MM.1S (cell line): Measurements from ENCODE around the gene CHST11.

Source experiments
- DNase-seq: peaks from one replicate; pipeline ENCODE4 v3.0.0-alpha.2; 2015
- H2AFZ ChIP-seq: fragments of 300-600 bp; sonication (generic); 2 replicates; pipeline ENCODE4 v1.6.0; 2016; ENCODE audit warnings: antibody characterized with exemption, low read length
- H3F3A ChIP-seq: fragments of 300-600 bp; sonication (generic); 2 replicates; pipeline ENCODE4 v1.6.1; 2016; ENCODE audit warnings: mild to moderate bottlenecking, antibody characterized with exemption, low read length, moderate library complexity, mixed read lengths; ENCODE audit not compliant: insufficient read depth
- H3K27ac ChIP-seq: fragments of 300-600 bp; sonication (generic); 2 replicates; pipeline ENCODE4 v1.5.1; 2016; ENCODE audit warnings: mild to moderate bottlenecking, low read length
- H3K27me3 ChIP-seq: fragments of 300-600 bp; sonication (generic); replicated peaks from 2 replicates; pipeline ENCODE4 v1.6.0; 2016; ENCODE audit warnings: low read length; ENCODE audit not compliant: insufficient read depth
- H3K36me3 ChIP-seq: fragments of 300-600 bp; sonication (generic); replicated peaks from 2 replicates; pipeline ENCODE4 v1.6.1; 2016; ENCODE audit warnings: mild to moderate bottlenecking, low read length, mixed read lengths; ENCODE audit not compliant: insufficient read depth
- H3K4me1 ChIP-seq: fragments of 300-600 bp; sonication (generic); 2 replicates; pipeline ENCODE4 v1.6.1; 2016; ENCODE audit warnings: low read length, mixed read lengths
- H3K4me2 ChIP-seq: fragments of 300-600 bp; sonication (generic); 2 replicates; pipeline ENCODE4 v1.6.0; 2016; ENCODE audit warnings: low read depth, low read length
- H3K4me3 ChIP-seq: fragments of 300-600 bp; sonication (generic); 2 replicates; pipeline ENCODE4 v1.5.1; 2016; ENCODE audit warnings: low read length, mixed read lengths
- H3K79me2 ChIP-seq: fragments of 300-600 bp; sonication (generic); 2 replicates; pipeline ENCODE4 v1.6.1; 2016; ENCODE audit warnings: mixed run types, low read length, mixed read lengths
- H3K9ac ChIP-seq: fragments of 300-600 bp; sonication (generic); 2 replicates; pipeline ENCODE4 v1.6.1; 2016; ENCODE audit warnings: low read length, mixed read lengths
- H3K9me2 ChIP-seq: fragments of 300-600 bp; sonication (generic); replicated peaks from 2 replicates; pipeline ENCODE4 v1.6.1; 2016; ENCODE audit warnings: mild to moderate bottlenecking, low read length, mixed read lengths; ENCODE audit not compliant: insufficient read depth
- H3K9me3 ChIP-seq: fragments of 300-600 bp; sonication (generic); replicated peaks from 2 replicates; pipeline ENCODE4 v1.6.1; 2016; ENCODE audit warnings: mild to moderate bottlenecking, low read length, mixed read lengths; ENCODE audit not compliant: insufficient read depth
- H4K20me1 ChIP-seq: fragments of 300-600 bp; sonication (generic); 2 replicates; pipeline ENCODE4 v1.6.1; 2016; ENCODE audit warnings: mild to moderate bottlenecking, low read length, moderate library complexity, mixed read lengths; ENCODE audit not compliant: insufficient read depth
- EZH2 ChIP-seq: fragments of 300-600 bp; sonication (generic); optimal IDR thresholded peaks from 2 replicates; pipeline ENCODE3; 2017; ENCODE audit warnings: low read depth, mild to moderate bottlenecking, antibody characterized with exemption, low read length, mixed read lengths
- EZH2phosphoT487 ChIP-seq: fragments of 300-600 bp; sonication (generic); IDR thresholded peaks from 2 replicates; pipeline ENCODE4 v1.6.1; 2018; ENCODE audit warnings: antibody characterized with exemption, low read length
- TF ChIP-seq, protein P1 (sequence below): fragments of 300-600 bp; sonication (generic); IDR thresholded peaks from 2 replicates; pipeline ENCODE4 v1.5.1; 2016; ENCODE audit warnings: antibody characterized with exemption, low read length, mixed read lengths

CHST11 gene

DNA sequence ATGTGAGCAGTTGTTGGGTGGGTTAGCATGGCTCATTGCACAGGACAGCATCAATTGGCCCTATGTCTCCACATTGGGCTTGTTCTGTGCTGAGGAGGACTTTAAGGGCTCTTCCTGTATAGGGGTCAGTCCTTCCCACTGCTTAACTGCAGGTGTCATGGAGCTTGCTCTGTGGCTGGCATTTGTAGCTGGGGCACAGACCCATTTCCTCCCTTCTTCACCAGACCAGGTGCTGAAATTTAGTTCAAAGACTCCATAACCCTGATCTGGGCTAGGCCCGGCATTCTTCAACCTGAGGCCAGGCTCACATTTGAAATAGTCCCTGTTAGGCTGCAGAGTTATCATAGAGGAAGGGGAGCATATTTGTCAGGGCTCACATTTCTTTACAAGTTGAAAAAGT, 12.8 kb downstream of the CHST11 start:
- Histone ChIP-seq H3K9me2 (no peaks in the 10 kb centered on the region), H4K20me1 (no peaks in the 10 kb centered on the region), H3K27ac (no peak overlapping the region), H3K27me3 (no peaks in the 10 kb centered on the region), H3K4me3 (no peak overlapping the region), H3K4me1 (peaks cover 38% of the 10 kb centered on the region), H2AFZ (no peak overlapping the region), H3F3A (peaks cover 15% of the 10 kb centered on the region; the same call in 1 of the 2 replicates), H3K9ac (no peak overlapping the region), H3K36me3 (no peaks in the 10 kb centered on the region), H3K79me2 (peaks cover 98% of the 10 kb centered on the region), H3K9me3 (no peaks in the 10 kb centered on the region), H3K4me2 (no peak overlapping the region)
- TF ChIP-seq EZH2 = no peak
- TF ChIP-seq EZH2phosphoT487 = no peak
- TF ChIP-seq, protein P1, sequence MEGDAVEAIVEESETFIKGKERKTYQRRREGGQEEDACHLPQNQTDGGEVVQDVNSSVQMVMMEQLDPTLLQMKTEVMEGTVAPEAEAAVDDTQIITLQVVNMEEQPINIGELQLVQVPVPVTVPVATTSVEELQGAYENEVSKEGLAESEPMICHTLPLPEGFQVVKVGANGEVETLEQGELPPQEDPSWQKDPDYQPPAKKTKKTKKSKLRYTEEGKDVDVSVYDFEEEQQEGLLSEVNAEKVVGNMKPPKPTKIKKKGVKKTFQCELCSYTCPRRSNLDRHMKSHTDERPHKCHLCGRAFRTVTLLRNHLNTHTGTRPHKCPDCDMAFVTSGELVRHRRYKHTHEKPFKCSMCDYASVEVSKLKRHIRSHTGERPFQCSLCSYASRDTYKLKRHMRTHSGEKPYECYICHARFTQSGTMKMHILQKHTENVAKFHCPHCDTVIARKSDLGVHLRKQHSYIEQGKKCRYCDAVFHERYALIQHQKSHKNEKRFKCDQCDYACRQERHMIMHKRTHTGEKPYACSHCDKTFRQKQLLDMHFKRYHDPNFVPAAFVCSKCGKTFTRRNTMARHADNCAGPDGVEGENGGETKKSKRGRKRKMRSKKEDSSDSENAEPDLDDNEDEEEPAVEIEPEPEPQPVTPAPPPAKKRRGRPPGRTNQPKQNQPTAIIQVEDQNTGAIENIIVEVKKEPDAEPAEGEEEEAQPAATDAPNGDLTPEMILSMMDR = no peak
- no peak for DNase-seq

DNA sequence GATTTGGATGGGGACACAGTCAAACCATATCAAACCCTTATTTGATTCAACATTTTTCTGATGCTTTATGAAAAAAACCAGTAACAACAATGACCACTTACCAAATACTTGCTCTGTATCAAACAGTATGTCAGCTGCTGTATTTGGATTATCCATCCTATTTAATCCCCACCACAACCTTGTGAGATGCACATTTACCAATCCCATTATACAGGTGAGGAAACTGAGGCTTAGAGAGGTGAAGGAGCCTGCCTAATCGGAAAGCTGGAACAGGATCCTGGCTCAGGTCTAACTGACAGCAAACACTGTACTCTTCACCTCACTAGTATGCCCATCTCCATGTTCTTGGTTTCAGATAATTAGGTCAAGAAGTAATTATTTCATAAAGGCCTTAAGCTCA, 13.8 kb downstream of the CHST11 start:
- Histone ChIP-seq H3K79me2 (peaks cover 97% of the 10 kb centered on the region), H3K9ac (no peak overlapping the region), H3K36me3 (no peaks in the 10 kb centered on the region), H3F3A (peaks cover 15% of the 10 kb centered on the region; the same call in 1 of the 2 replicates), H3K4me2 (no peak overlapping the region), H3K4me1 (peaks cover 38% of the 10 kb centered on the region), H3K27me3 (no peaks in the 10 kb centered on the region), H2AFZ (no peak overlapping the region), H3K27ac (no peak overlapping the region), H4K20me1 (no peaks in the 10 kb centered on the region), H3K4me3 (no peak overlapping the region), H3K9me2 (no peaks in the 10 kb centered on the region), H3K9me3 (no peaks in the 10 kb centered on the region)
- DNase-seq = no peak
- TF ChIP-seq EZH2phosphoT487 = no peak
- TF ChIP-seq, protein P1 = no peak
- no peak for TF ChIP-seq EZH2

DNA sequence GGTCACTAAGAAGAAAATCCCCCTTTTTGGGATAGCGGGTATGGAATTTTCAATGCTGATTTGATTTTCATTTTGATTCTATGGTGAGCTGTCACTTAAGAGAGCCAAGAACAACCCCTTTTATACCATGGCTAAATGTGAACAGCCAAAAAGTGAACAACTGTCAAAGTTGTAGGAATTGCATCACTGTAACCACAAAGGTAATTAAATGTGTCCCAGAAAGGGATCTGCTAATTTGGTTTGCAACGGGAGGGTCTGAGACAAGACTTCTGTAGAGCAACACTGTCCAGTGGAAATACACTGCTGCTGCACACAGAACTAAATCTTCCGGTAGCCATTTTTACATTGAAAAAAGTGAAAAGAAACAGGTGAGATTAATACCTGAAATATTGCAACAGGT, 14.6 kb downstream of the CHST11 start:
- Histone ChIP-seq H3K79me2 (peaks cover 91% of the 10 kb centered on the region), H3K9me3 (no peaks in the 10 kb centered on the region), H3F3A (peaks cover 14% of the 10 kb centered on the region; the same call in 1 of the 2 replicates), H3K4me1 (peaks cover 35% of the 10 kb centered on the region), H3K27me3 (no peaks in the 10 kb centered on the region), H3K27ac (no peak overlapping the region), H3K36me3 (no peaks in the 10 kb centered on the region), H3K4me3 (no peak overlapping the region), H3K9ac (no peak overlapping the region), H2AFZ (no peak overlapping the region), H3K9me2 (no peaks in the 10 kb centered on the region), H4K20me1 (no peaks in the 10 kb centered on the region), H3K4me2 (no peak overlapping the region)
- no peak for DNase-seq
- TF ChIP-seq, protein P1 = no peak

DNA sequence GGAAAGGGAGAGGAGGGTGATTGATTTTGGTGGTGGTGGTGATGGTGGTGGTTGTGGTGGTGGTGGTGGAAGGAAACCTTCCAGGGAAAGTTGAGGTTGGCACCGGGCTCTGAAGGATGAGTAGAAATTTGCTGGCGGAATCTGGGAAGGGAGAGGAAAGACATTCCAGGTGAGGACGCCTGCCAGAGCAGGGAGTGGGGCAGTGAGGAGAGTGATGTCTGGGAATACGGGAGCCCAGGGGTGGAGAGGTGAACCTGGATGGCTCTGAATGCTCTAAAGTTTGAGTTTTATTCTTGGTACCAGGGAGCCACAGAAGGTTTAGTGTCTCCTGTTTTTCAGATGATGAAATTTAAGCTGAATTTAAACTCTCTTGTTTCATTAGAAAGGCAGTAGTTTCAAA, 16.0 kb downstream of the CHST11 start:
- Histone ChIP-seq H3K79me2 (peaks cover 91% of the 10 kb centered on the region), H3K27ac (no peak overlapping the region), H3K9me2 (no peaks in the 10 kb centered on the region), H3K4me1 (peaks cover 34% of the 10 kb centered on the region), H3K4me2 (no peak overlapping the region), H2AFZ (no peak overlapping the region), H3K4me3 (no peak overlapping the region), H3K36me3 (no peaks in the 10 kb centered on the region), H4K20me1 (no peaks in the 10 kb centered on the region), H3K9me3 (no peaks in the 10 kb centered on the region), H3K9ac (no peak overlapping the region), H3F3A (0 out of 2 replicates have a peak, but pooled peaks cover under 1% of the 10 kb centered on the region), H3K27me3 (no peaks in the 10 kb centered on the region)
- no peak for TF ChIP-seq EZH2phosphoT487
- TF ChIP-seq EZH2 = no peak
- TF ChIP-seq, protein P1 = no peak
- DNase-seq = no peak
